Effector memory CD8-positive, alpha-beta T cell (primary cell): ENCODE data around the gene GINS1.
A peak's percentile ranks its signal among the peaks of the same experiment; 100 is the strongest.
"Not testable (repeated sequence)": the region's sequence is repeated elsewhere in the genome, so short reads cannot be mapped to it uniquely, and the experiment has no call there.

Experiments used
- ATAC-seq: fragments of 150-1000 bp; cut with Tn5 transposase; replicated peaks from 2 replicates; pipeline ENCODE4 v1.10.0; 2021; ENCODE audit warnings: mild to moderate bottlenecking, moderate library complexity
- DNase-seq, 3 experiments: peaks; one replicate each; pipeline ENCODE4 v3.0.0; 2021
- H3K27ac Mint-ChIP-seq, 2 donors: one replicate each; pipeline ENCODE4 v1.8.0; 2022; ENCODE audit warnings: mild to moderate bottlenecking in 2 of 2, mixed read lengths in 2 of 2, moderate library complexity in 2 of 2
- H3K27me3 Mint-ChIP-seq, 2 donors: one replicate each; pipeline ENCODE4 v1.8.0; 2022; ENCODE audit warnings: mixed read lengths in 2 of 2
- H3K36me3 Mint-ChIP-seq: one replicate; pipeline ENCODE4 v1.8.0; 2022; ENCODE audit warnings: mild to moderate bottlenecking, moderate library complexity, mixed read lengths; ENCODE audit not compliant: insufficient read depth
- H3K4me1 Mint-ChIP-seq, 2 donors: one replicate each; pipeline ENCODE4 v1.8.0; 2022; ENCODE audit warnings: low read depth in 2 of 2, mixed read lengths in 2 of 2
- H3K4me3 Mint-ChIP-seq, 2 donors: one replicate each; pipeline ENCODE4 v1.8.0; 2022; ENCODE audit warnings: mild to moderate bottlenecking in 2 of 2, mixed read lengths in 2 of 2, moderate library complexity in 2 of 2
- H3K9me3 Mint-ChIP-seq, 2 donors: one replicate each; pipeline ENCODE4 v1.8.0; 2022; ENCODE audit warnings: mixed read lengths in 2 of 2

GINS1 gene

DNA sequence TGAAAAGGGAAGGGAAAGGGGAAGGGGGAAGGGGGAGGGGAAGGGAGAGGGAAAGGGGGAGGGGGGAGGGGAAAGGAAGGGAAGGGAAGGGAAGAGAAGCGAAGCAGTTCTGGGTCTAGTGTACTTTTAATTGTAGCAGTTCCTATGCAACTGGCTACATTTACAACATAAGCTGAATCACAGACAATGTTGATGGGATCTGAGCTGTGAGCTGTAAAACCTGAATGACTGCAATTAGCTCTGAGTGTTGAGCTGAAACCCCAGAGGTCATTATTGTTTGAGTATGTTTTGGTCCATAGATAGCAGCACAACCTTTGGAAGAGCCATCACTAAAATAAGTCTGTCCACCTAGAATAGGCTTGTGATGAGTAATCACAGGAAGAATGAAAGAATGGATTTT lies 9.7 kb upstream of the GINS1 start:
- Mint-ChIP-seq H3K4me3 (no peak overlapping the region), H3K36me3 (peaks cover 2% of the 10 kb centered on the region), H3K27ac (peak overlapping the region in 1 of 2 donors; percentile 12), H3K9me3 (peaks cover 3 to 5% of the 10 kb centered on the region in 2 donors), H3K27me3 (peaks cover 5 to 23% of the 10 kb centered on the region in 2 donors), H3K4me1 (no peaks in the 10 kb centered on the region)
- DNase-seq (no peak), ATAC-seq (no peak)

DNA sequence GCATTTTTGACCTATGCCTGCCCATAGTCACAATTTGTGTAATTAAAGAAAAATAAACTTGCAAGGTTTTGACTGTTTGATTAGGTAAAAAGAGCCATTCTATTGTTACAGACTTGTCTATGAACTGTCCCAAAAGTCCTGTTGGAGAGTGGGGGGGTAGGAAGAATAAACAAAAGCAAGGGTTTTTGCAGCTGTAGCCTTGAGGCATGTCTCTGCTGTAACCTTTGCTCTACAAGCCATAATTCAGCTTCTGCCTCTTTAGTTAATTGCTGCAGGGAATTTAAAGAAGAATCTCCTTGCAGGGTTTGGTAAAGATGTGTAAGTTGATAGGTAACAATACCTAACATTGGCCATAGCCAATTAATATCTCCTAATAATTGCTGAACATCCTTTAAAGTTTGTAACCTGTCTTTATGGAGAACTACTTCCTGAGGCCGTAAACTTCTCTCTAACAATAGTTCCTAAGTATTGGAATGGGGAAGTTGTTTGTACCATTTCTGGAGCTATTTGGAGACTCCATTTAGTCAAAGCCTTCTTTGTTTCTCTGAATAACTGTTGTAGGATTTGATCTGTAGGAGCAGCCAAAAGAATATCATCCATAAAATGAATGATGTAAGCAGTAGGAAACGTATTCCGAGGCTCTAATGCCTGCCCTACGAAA lies 9.0 kb upstream of the GINS1 start:
- DNase-seq (no peak), ATAC-seq (no peak)
- no peaks in the 10 kb centered on the region for H3K36me3 Mint-ChIP-seq
- H3K27ac Mint-ChIP-seq = no peak overlapping the region
- H3K4me3 Mint-ChIP-seq = no peak overlapping the region
- H3K4me1 Mint-ChIP-seq = no peaks in the 10 kb centered on the region
- H3K27me3 Mint-ChIP-seq = peaks cover 5 to 23% of the 10 kb centered on the region in 2 donors
- H3K9me3 Mint-ChIP-seq = peaks cover 5 to 7% of the 10 kb centered on the region in 2 donors

DNA sequence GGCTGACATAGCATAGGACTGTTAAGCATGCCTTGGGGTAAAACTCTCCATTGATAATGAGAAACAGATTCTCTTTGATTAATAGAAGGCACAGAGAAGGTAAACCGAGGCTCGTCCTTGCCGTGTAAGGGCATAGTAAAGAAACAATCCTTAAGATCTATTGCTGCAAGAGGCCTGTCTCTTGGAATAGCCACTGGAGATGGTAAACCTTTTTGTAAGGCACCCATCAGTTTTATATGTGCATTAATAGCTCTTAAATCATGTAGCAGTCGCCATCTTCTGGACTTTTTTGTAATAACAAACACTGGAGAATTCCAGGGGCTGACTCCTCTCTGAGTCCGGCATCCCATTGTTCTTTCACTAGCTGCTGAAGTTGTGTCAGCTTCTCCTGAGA lies 8.4 kb upstream of the GINS1 start:
- Mint-ChIP-seq H3K4me3 (no peak overlapping the region), H3K4me1 (no peaks in the 10 kb centered on the region), H3K36me3 (no peaks in the 10 kb centered on the region), H3K27me3 (peaks cover 5 to 23% of the 10 kb centered on the region in 2 donors), H3K27ac (no peak overlapping the region), H3K9me3 (peaks cover 5 to 9% of the 10 kb centered on the region in 2 donors)
- peak; percentile 64 for ATAC-seq
- DNase-seq = peak; percentile 8 to 42 (median 15)

GRCh38 chr20:25400291-25400732 lies 7.2 kb upstream of the GINS1 start:
- not testable (repeated sequence) for H3K4me1 Mint-ChIP-seq, H3K4me3 Mint-ChIP-seq, DNase-seq, ATAC-seq, H3K27ac Mint-ChIP-seq, H3K36me3 Mint-ChIP-seq
- peaks cover 5 to 23% of the 10 kb centered on the region in 2 donors for H3K27me3 Mint-ChIP-seq
- H3K9me3 Mint-ChIP-seq = peaks cover 5 to 11% of the 10 kb centered on the region in 2 donors

GRCh38 chr20:25402583-25402982 lies 4.9 kb upstream of the GINS1 start:
- Mint-ChIP-seq H3K27ac (no peak overlapping the region), H3K4me1 (peaks cover 5 to 7% of the 10 kb centered on the region in 2 donors), H3K4me3 (no peak overlapping the region), H3K36me3 (peaks cover 4% of the 10 kb centered on the region), H3K27me3 (peaks cover 5 to 7% of the 10 kb centered on the region in 2 donors), H3K9me3 (peaks cover 5 to 11% of the 10 kb centered on the region in 2 donors)
- ATAC-seq (no peak), DNase-seq (no peak)

DNA sequence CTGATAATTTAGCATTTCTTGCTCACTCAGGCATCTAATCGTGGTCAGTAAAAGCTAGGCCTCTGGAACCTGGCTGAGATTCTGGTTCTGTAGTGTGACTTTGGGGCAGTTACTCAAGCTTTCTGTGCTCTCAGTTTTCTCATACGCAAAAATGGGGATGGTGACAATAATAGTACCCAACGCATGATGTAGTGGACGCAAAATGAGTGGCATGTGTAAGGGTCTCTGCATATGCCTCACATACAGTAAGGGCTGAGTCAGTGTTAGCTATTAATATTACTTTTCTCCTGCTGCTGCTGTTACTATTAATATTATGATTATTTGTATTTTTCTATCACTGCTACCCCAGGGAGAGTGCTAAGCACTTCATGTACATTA lies 686 bp downstream of the GINS1 start:
- ATAC-seq (no peak), DNase-seq (no peak)
- Mint-ChIP-seq H3K36me3 (peaks cover 6% of the 10 kb centered on the region), H3K4me3 (peak overlapping the region; percentile 94 to 95), H3K9me3 (peaks cover 0 to 7% of the 10 kb centered on the region in 2 donors), H3K27ac (peak overlapping the region; percentile 93 to 94), H3K4me1 (peaks cover 9 to 15% of the 10 kb centered on the region in 2 donors), H3K27me3 (no peaks in the 10 kb centered on the region)

- H3K4me3 Mint-ChIP-seq = no peak overlapping the region
- H3K4me1 Mint-ChIP-seq = peaks cover 9 to 15% of the 10 kb centered on the region in 2 donors
- peaks cover 6% of the 10 kb centered on the region for H3K36me3 Mint-ChIP-seq
- ATAC-seq = no peak
- peaks cover 0 to 2% of the 10 kb centered on the region in 2 donors for H3K9me3 Mint-ChIP-seq
- no peaks in the 10 kb centered on the region for H3K27me3 Mint-ChIP-seq
- H3K27ac Mint-ChIP-seq = no peak overlapping the region
- DNase-seq = no peak
Observed at GRCh38 chr20:25408890-25409289, 1.4 kb downstream of the GINS1 start.

DNA sequence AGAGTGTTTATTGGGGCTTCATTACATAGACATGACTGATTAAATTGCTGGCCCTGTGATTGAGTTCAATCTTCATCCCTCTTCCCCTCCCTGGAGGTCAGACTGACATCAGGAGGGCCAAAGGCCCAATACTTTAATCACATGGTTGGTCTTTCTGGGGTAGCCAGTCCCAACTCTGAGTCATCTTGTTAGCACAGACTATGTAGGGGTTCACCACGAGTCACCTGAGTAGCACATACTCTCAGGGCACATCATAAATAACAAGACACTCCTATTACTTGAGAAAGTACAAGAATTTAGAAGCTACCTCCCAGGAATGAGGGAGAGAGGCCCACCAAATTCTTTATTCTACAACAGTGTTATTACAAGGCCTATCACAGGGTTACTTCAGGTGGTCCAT lies 11.3 kb downstream of the GINS1 start:
- H3K27me3 Mint-ChIP-seq = no peaks in the 10 kb centered on the region
- no peak overlapping the region for H3K27ac Mint-ChIP-seq
- no peaks in the 10 kb centered on the region for H3K9me3 Mint-ChIP-seq
- no peak for ATAC-seq
- H3K36me3 Mint-ChIP-seq = peaks cover 3% of the 10 kb centered on the region
- no peaks in the 10 kb centered on the region for H3K4me1 Mint-ChIP-seq
- no peak for DNase-seq
- H3K4me3 Mint-ChIP-seq = no peak overlapping the region

GRCh38 chr20:25421102-25421501 lies 13.6 kb downstream of the GINS1 start:
- peaks cover 5% of the 10 kb centered on the region for H3K36me3 Mint-ChIP-seq

GRCh38 chr20:25422032-25422431 lies 14.6 kb downstream of the GINS1 start:
- Mint-ChIP-seq H3K27me3 (no peaks in the 10 kb centered on the region), H3K36me3 (peaks cover 6% of the 10 kb centered on the region)
- ATAC-seq = no peak

More at GRCh38 chr20:25421102-25421501, 13.6 kb downstream of the GINS1 start:
- Mint-ChIP-seq H3K9me3 (no peaks in the 10 kb centered on the region), H3K4me3 (no peak overlapping the region), H3K4me1 (peaks cover 2 to 4% of the 10 kb centered on the region in 2 donors), H3K27ac (no peak overlapping the region), H3K27me3 (no peaks in the 10 kb centered on the region)
- ATAC-seq (no peak), DNase-seq (no peak)

GRCh38 chr20:25424536-25424935 lies 17.1 kb downstream of the GINS1 start:
- Mint-ChIP-seq H3K36me3 (peaks cover 3% of the 10 kb centered on the region), H3K4me1 (peaks cover 4 to 5% of the 10 kb centered on the region in 2 donors), H3K27ac (no peak overlapping the region), H3K4me3 (no peak overlapping the region), H3K9me3 (no peaks in the 10 kb centered on the region), H3K27me3 (no peaks in the 10 kb centered on the region)
- DNase-seq (no peak), ATAC-seq (no peak)

More at GRCh38 chr20:25422032-25422431, 14.6 kb downstream of the GINS1 start:
- no peaks in the 10 kb centered on the region for H3K9me3 Mint-ChIP-seq
- H3K4me1 Mint-ChIP-seq = peaks cover 4 to 5% of the 10 kb centered on the region in 2 donors
- H3K27ac Mint-ChIP-seq = no peak overlapping the region
- no peak for DNase-seq
- no peak overlapping the region for H3K4me3 Mint-ChIP-seq

GRCh38 chr20:25437153-25437581 lies 29.7 kb downstream of the GINS1 start:
- Mint-ChIP-seq H3K27me3 (no peaks in the 10 kb centered on the region), H3K9me3 (no peaks in the 10 kb centered on the region)

DNA sequence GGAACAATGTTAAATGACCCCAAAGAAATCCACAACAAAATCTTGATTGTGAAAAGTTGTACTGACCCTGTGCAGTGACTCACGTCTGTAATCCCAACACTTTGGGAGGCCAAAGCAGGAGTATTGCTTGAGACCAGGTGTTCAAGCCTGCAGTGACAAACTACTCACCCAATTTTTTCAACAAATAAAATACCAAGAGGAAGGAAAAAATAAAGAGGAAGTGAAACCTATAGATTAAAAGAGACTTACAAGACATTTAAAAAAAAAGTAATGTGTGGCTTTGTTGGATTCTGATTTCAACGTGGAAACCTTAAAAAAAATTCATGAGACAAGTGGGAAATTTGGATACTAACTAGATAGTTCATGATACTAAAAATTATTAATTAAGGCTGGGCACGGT lies 31.9 kb downstream of the GINS1 start:
- Mint-ChIP-seq H3K36me3 (no peaks in the 10 kb centered on the region), H3K27ac (no peak overlapping the region), H3K9me3 (no peaks in the 10 kb centered on the region), H3K27me3 (no peaks in the 10 kb centered on the region), H3K4me3 (no peak overlapping the region), H3K4me1 (no peaks in the 10 kb centered on the region)
- DNase-seq (no peak), ATAC-seq (no peak)

More at GRCh38 chr20:25437153-25437581, 29.7 kb downstream of the GINS1 start:
- DNase-seq = no peak
- Mint-ChIP-seq H3K4me3 (no peak overlapping the region), H3K4me1 (no peaks in the 10 kb centered on the region), H3K36me3 (no peaks in the 10 kb centered on the region), H3K27ac (no peak overlapping the region)
- no peak for ATAC-seq

GRCh38 chr20:25444556-25444955 lies 37.1 kb downstream of the GINS1 start:
- peaks cover 7% of the 10 kb centered on the region for H3K36me3 Mint-ChIP-seq

More at GRCh38 chr20:25444556-25444955, 37.1 kb downstream of the GINS1 start:
- DNase-seq = no peak
- Mint-ChIP-seq H3K27me3 (no peaks in the 10 kb centered on the region), H3K4me1 (peaks cover 5% of the 10 kb centered on the region in 2 donors), H3K27ac (peak overlapping the region in 1 of 2 donors; percentile 4), H3K4me3 (no peak overlapping the region), H3K9me3 (no peaks in the 10 kb centered on the region)
- ATAC-seq = no peak
